NCI-H1436 treated with DMSO at 0.1 percent for 48 hours (cell line): ENCODE data around the gene SORBS1.

ENCODE experiments used
- DNase-seq: peaks from one replicate; lab custom pipeline; 2025; lab: John Stamatoyannopoulos, UW

The SORBS1 gene

GRCh38 chr10:95264227-95265051 is 296.7 kb downstream of the SORBS1 start:
- DNase-seq: no peak

GRCh38 chr10:95263864-95264226 is 297.3 kb downstream of the SORBS1 start:
- no peak for DNase-seq

DNA sequence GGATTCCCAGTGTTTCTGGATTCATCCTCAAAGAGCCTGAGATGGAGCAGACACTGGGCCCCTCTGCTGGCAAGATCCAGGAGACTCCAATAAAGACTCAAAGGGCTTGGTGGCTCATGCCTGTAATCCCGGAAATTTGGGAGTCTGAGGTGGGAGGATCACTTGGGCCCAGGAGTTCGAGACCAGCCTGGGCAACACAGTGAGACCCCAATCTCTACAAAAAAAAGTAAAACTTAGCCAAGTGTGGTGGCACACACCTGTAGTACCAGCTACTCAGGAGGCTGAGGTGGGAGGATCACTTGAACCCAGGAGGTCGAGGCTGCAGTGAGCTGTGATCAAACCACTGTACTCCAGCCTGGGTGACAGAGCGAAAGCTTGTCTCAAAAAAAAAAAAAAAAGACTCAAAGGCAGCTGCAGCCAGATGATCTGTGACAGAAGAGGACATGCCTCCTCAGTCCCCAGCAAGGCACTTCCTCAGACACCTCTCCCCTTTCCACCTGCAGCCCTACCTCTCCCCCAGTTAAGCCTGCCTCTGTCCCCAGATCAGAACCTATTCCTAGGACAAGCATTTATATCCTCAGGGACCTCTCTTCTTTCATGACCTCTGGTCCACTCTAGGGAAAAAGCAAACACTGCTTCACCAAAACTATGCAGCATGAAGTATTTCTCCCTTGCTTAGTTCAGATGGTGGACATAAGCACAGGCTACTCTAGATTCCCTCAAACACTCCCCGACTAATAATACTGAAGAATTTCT is 298.2 kb downstream of the SORBS1 start:
- DNase-seq: no peak

- DNase-seq: no peak
Observed at GRCh38 chr10:95261926-95262325, 299.2 kb downstream of the SORBS1 start.
